Neural crest cell (in vitro differentiated cells): ENCODE data around the gene SLC35F2. TPM values are rescaled to one million over a fixed set of nuclear protein-coding genes. Genes with fewer than 3 reads are reported as not detected.

ENCODE experiments used
- DNase-seq: peaks from one replicate; pipeline ENCODE4 v3.0.0; 2021; ENCODE audit warnings: low read depth, mixed read lengths, low spot score
- H3K27ac Mint-ChIP-seq: one replicate; pipeline ENCODE4 v1.8.0; 2021; ENCODE audit warnings: mild to moderate bottlenecking, mixed read lengths; ENCODE audit not compliant: unreplicated experiment
- H3K27me3 Mint-ChIP-seq: 2 replicates; pipeline ENCODE4 v1.8.0; 2021; ENCODE audit warnings: low read depth, mild to moderate bottlenecking, mixed read lengths
- H3K36me3 Mint-ChIP-seq: 2 replicates; pipeline ENCODE4 v1.8.0; 2021; ENCODE audit warnings: low read depth, mild to moderate bottlenecking, mixed read lengths
- H3K4me1 Mint-ChIP-seq: 2 replicates; pipeline ENCODE4 v1.8.0; 2021; ENCODE audit warnings: mixed read lengths
- H3K4me3 Mint-ChIP-seq: one replicate; pipeline ENCODE4 v1.8.0; 2021; ENCODE audit warnings: mild to moderate bottlenecking, mixed read lengths
- H3K9me3 Mint-ChIP-seq: 2 replicates; pipeline ENCODE4 v1.8.0; 2021; ENCODE audit warnings: mixed read lengths
- total RNA-seq: library from RNA; stranded (reverse); gene quantifications from 2 replicates; pipeline ENCODE4 v1.2.1, GENCODE V29; 2021
- TF ChIP-seq, protein P1 (sequence below): fragments of 200-600 bp; sonication (generic); conservative IDR thresholded peaks from 2 replicates; pipeline ENCODE4 v1.5.0; 2021; ENCODE audit warnings: antibody characterized with exemption, mild to moderate bottlenecking

SLC35F2 gene
- total RNA-seq, 1 donor from 2014 or later: 18.5 TPM

DNA sequence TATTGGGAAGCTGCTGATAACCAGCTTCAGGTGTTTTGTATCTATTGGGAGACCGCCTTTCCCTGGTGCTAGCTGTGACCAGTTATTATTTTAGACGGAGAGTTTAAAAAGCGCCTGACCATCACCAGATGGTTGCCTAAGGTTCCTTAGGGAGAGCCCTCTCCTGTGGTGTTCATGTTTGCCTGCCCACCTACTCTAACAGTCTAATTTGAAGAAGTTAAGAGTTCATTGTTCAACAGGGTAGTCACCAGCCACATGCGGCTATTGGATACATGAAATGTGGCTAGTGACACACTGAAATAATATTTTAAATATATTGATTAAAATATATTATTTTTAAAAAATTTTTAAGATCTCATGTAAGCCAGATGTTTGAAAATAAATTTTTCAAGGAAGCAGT, 75.5 kb downstream of the SLC35F2 start:
- Mint-ChIP-seq H3K4me3 (no peak overlapping the region), H3K4me1 (no peaks in the 10 kb centered on the region), H3K27ac (no peak overlapping the region), H3K9me3 (no peaks in the 10 kb centered on the region), H3K36me3 (no peaks in the 10 kb centered on the region), H3K27me3 (no peaks in the 10 kb centered on the region)
- DNase-seq: no peak
- TF ChIP-seq, protein P1, sequence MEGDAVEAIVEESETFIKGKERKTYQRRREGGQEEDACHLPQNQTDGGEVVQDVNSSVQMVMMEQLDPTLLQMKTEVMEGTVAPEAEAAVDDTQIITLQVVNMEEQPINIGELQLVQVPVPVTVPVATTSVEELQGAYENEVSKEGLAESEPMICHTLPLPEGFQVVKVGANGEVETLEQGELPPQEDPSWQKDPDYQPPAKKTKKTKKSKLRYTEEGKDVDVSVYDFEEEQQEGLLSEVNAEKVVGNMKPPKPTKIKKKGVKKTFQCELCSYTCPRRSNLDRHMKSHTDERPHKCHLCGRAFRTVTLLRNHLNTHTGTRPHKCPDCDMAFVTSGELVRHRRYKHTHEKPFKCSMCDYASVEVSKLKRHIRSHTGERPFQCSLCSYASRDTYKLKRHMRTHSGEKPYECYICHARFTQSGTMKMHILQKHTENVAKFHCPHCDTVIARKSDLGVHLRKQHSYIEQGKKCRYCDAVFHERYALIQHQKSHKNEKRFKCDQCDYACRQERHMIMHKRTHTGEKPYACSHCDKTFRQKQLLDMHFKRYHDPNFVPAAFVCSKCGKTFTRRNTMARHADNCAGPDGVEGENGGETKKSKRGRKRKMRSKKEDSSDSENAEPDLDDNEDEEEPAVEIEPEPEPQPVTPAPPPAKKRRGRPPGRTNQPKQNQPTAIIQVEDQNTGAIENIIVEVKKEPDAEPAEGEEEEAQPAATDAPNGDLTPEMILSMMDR: no peak

DNA sequence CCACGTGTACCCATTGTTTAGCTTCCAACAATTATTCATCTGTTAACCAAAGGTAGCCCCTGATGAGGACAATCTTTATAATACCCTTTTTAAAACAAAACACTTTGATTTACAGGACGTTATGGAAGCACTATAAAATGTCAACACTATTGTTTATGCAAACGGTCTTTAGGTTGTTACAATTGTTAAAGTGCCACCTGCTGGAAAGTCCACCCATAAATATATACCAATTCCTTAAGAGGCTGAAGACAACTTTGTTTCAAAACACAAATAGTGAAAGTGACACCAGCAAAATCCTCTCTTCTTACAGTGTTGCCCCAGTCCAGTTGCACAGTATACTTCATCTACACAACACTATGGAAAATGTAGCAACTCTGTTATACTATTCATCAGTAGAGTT, 77.8 kb downstream of the SLC35F2 start:
- Mint-ChIP-seq H3K27me3 (no peaks in the 10 kb centered on the region), H3K36me3 (no peaks in the 10 kb centered on the region), H3K9me3 (no peaks in the 10 kb centered on the region), H3K4me3 (no peak overlapping the region), H3K27ac (no peak overlapping the region), H3K4me1 (no peaks in the 10 kb centered on the region)
- DNase-seq: no peak
- TF ChIP-seq, protein P1: no peak

DNA sequence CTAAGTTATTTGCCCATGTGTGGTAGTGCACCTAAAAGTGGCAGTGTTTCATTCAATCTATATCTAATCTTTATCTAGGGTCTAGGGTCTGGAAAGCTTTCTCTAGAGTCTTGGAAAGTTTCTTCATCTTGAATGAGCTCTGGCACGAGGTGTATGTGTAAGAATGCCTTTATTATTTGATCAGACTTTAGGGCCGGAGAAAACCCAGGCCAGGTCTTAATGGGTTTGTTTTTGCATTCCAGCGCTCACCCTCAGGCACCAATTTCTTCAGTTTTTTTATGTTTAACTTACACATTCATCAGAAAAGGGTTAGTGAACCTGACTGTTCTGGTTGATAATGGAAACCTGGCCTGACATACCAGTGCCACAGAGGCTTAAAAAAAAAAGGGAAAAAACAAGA, 78.5 kb downstream of the SLC35F2 start:
- no peaks in the 10 kb centered on the region for H3K27me3 Mint-ChIP-seq
- DNase-seq: no peak
- H3K4me3 Mint-ChIP-seq: no peak overlapping the region
- no peaks in the 10 kb centered on the region for H3K4me1 Mint-ChIP-seq
- H3K27ac Mint-ChIP-seq: no peak overlapping the region
- TF ChIP-seq, protein P1: no peak
- no peaks in the 10 kb centered on the region for H3K36me3 Mint-ChIP-seq
- no peaks in the 10 kb centered on the region for H3K9me3 Mint-ChIP-seq

DNA sequence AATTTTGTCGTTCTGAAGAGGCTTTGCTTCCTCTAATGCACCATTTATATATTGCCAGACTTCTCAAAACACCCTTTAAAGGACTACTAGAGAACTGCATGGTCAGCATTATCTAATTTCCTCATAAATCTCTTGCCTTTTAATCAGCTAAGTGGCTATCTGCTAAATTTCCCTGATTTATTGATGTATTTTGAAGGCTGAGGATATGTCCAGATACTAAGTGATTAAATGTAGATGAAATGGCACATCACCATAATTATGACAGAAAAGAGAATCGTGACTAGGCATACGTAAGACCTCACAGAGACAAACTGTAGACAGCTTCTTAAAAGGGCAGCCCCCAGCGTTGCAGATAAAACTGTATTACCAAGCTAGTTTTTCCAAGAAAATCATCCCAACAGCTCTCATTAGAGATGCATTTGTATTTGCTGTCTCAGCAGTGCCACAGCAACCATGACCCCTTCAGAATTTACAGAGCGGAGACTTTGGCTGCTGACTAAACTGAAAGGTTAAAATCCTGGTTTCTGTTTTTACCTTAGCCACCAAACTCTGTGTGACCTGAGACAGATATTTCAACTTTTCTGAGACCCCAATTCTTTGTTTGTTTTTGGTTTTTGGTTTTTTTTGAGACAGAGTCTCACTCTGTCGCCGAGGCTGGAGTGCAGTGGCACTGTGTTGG, 79.6 kb downstream of the SLC35F2 start:
- DNase-seq: no peak
- no peaks in the 10 kb centered on the region for H3K4me1 Mint-ChIP-seq
- H3K36me3 Mint-ChIP-seq: no peaks in the 10 kb centered on the region
- no peak overlapping the region for H3K4me3 Mint-ChIP-seq
- H3K9me3 Mint-ChIP-seq: no peaks in the 10 kb centered on the region
- H3K27me3 Mint-ChIP-seq: no peaks in the 10 kb centered on the region
- H3K27ac Mint-ChIP-seq: no peak overlapping the region
- TF ChIP-seq, protein P1: no peak

DNA sequence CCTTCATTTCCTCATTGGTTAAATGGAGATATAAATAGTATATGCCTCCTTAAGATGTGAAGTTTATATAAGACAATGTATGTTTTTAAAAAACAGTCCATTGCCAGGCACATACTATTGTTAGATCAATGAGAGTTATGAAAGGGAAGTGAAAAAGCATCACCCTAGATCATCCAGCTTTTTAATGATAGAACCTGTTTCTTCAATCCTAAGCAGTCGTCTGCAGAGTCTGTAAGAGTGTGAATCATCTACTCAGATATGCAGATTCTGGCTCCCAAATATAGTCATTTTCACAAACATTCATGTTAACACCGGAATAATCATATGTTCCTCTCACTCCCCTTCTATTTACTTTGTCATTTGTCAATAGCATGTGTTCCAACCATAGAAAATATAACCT, 81.5 kb downstream of the SLC35F2 start:
- DNase-seq: no peak
- no peak overlapping the region for H3K4me3 Mint-ChIP-seq
- H3K4me1 Mint-ChIP-seq: no peaks in the 10 kb centered on the region
- TF ChIP-seq, protein P1: no peak
- H3K27me3 Mint-ChIP-seq: no peaks in the 10 kb centered on the region
- H3K27ac Mint-ChIP-seq: no peak overlapping the region
- no peaks in the 10 kb centered on the region for H3K9me3 Mint-ChIP-seq
- no peaks in the 10 kb centered on the region for H3K36me3 Mint-ChIP-seq
